Astrocyte (in vitro differentiated cells and primary cell): Measurements from ENCODE around the gene GALNT6. TPM values are rescaled to one million over a fixed set of nuclear protein-coding genes. Genes with fewer than 3 reads are reported as not detected.
"Not testable (repeated sequence)": the region's sequence is repeated elsewhere in the genome, so short reads cannot be mapped to it uniquely, and the experiment has no call there.

Experiments
- DNase-seq: peaks from one replicate; pipeline ENCODE4 v3.0.0-alpha.2; 2010; ENCODE audit warnings: low read depth
- FAIRE-seq: peaks from 2 replicates; lab custom pipeline; 2011; peaks lifted over from hg19 to GRCh38; lab: Jason Lieb, UNC
- H2AFZ ChIP-seq: 2 replicates; pipeline ENCODE4 v1.6.0; 2012; ENCODE audit warnings: low read depth, low read length, inconsistent platforms
- H3K27ac ChIP-seq: 2 replicates; pipeline ENCODE4 v1.5.1; 2011; ENCODE audit warnings: low read depth, low read length, inconsistent platforms
- H3K27me3 ChIP-seq: 2 replicates; pipeline ENCODE4 v1.6.0; 2011; ENCODE audit warnings: low read length, inconsistent platforms; ENCODE audit not compliant: insufficient read depth
- H3K36me3 ChIP-seq: 2 replicates; pipeline ENCODE4 v1.5.1; 2011; ENCODE audit warnings: low read length, inconsistent platforms; ENCODE audit not compliant: insufficient read depth
- H3K4me1 ChIP-seq: 2 replicates; pipeline ENCODE4 v1.5.1; 2011; ENCODE audit warnings: low read length, inconsistent platforms; ENCODE audit not compliant: insufficient read depth
- H3K4me2 ChIP-seq: 2 replicates; pipeline ENCODE4 v1.6.0; 2012; ENCODE audit warnings: low read length, inconsistent platforms
- H3K4me3 ChIP-seq: 2 replicates; pipeline ENCODE4 v1.5.1; 2011; ENCODE audit warnings: low read depth, mild to moderate bottlenecking, low read length, inconsistent platforms; ENCODE audit not compliant: insufficient read depth
- H3K79me2 ChIP-seq: 2 replicates; pipeline ENCODE4 v1.6.0; 2012; ENCODE audit warnings: mild to moderate bottlenecking, low read length, inconsistent platforms; ENCODE audit not compliant: insufficient read depth
- H3K9ac ChIP-seq: 2 replicates; pipeline ENCODE4 v1.6.0; 2012; ENCODE audit warnings: mild to moderate bottlenecking, low read length, inconsistent platforms
- H3K9me3 ChIP-seq: 2 replicates; pipeline ENCODE4 v1.5.1; 2012; ENCODE audit warnings: low read depth, mild to moderate bottlenecking, low read length, inconsistent platforms; ENCODE audit not compliant: insufficient read depth
- H4K20me1 ChIP-seq: 2 replicates; pipeline ENCODE4 v1.6.0; 2012; ENCODE audit warnings: low read length, inconsistent platforms; ENCODE audit not compliant: insufficient read depth
- H3K27ac Mint-ChIP-seq: one replicate; pipeline ENCODE4 v1.8.0; 2021; ENCODE audit warnings: mild to moderate bottlenecking, mixed read lengths; ENCODE audit not compliant: unreplicated experiment
- H3K27me3 Mint-ChIP-seq: one replicate; pipeline ENCODE4 v1.8.0; 2021; ENCODE audit warnings: low read depth, mixed read lengths; ENCODE audit not compliant: unreplicated experiment
- H3K36me3 Mint-ChIP-seq: one replicate; pipeline ENCODE4 v1.8.0; 2021; ENCODE audit warnings: low read depth, mixed read lengths; ENCODE audit not compliant: unreplicated experiment
- H3K4me1 Mint-ChIP-seq: one replicate; pipeline ENCODE4 v1.8.0; 2021; ENCODE audit warnings: low read depth, mixed read lengths; ENCODE audit not compliant: unreplicated experiment
- H3K4me3 Mint-ChIP-seq: one replicate; pipeline ENCODE4 v1.8.0; 2021; ENCODE audit warnings: mild to moderate bottlenecking, moderate library complexity, mixed read lengths; ENCODE audit not compliant: unreplicated experiment
- H3K9me3 Mint-ChIP-seq: one replicate; pipeline ENCODE4 v1.8.0; 2021; ENCODE audit warnings: mild to moderate bottlenecking, mixed read lengths; ENCODE audit not compliant: unreplicated experiment
- CTCF ChIP-seq: IDR thresholded peaks from 2 replicates; pipeline ENCODE4 v1.5.1; 2011; ENCODE audit warnings: low read depth, mild to moderate bottlenecking, inconsistent platforms, low read length, moderate library complexity; ENCODE audit not compliant: insufficient read depth
- EZH2 ChIP-seq: IDR thresholded peaks from 2 replicates; pipeline ENCODE4 v1.6.1; 2012; ENCODE audit warnings: mild to moderate bottlenecking, low read length, inconsistent platforms; ENCODE audit not compliant: insufficient read depth
- total RNA-seq: library from RNA; stranded (reverse); gene quantifications from 2 replicates; pipeline ENCODE4 v1.2.1, GENCODE V29; 2021

The GALNT6 gene
- total RNA-seq, 1 donor from 2014 or later = 13.8 TPM

GRCh38 chr12:51320311-51320694 is 70.9 kb downstream of the GALNT6 start:
- Histone ChIP-seq H3K27me3 (no peaks in the 10 kb centered on the region), H3K36me3 (no peaks in the 10 kb centered on the region), H3K9me3 (no peaks in the 10 kb centered on the region), H2AFZ (no peak overlapping the region), H3K4me2 (no peak overlapping the region), H3K9ac (no peak overlapping the region), H3K79me2 (no peaks in the 10 kb centered on the region), H4K20me1 (no peaks in the 10 kb centered on the region), H3K27ac (no peak overlapping the region), H3K4me1 (no peaks in the 10 kb centered on the region), H3K4me3 (no peak overlapping the region)
- FAIRE-seq (no peak), DNase-seq (no peak)
- peaks cover 2% of the 10 kb centered on the region for H3K27me3 Mint-ChIP-seq
- H3K4me3 Mint-ChIP-seq = no peak overlapping the region
- H3K36me3 Mint-ChIP-seq = no peaks in the 10 kb centered on the region
- H3K27ac Mint-ChIP-seq = no peak overlapping the region
- no peaks in the 10 kb centered on the region for H3K9me3 Mint-ChIP-seq
- peaks cover 6% of the 10 kb centered on the region for H3K4me1 Mint-ChIP-seq
- no peak for TF ChIP-seq EZH2
- no peak for TF ChIP-seq CTCF

GRCh38 chr12:51318846-51319599 is 72.2 kb downstream of the GALNT6 start:
- Mint-ChIP-seq H3K4me1 (peaks cover 6% of the 10 kb centered on the region), H3K36me3 (no peaks in the 10 kb centered on the region), H3K27me3 (peaks cover 2% of the 10 kb centered on the region), H3K4me3 (no peak overlapping the region), H3K27ac (no peak overlapping the region), H3K9me3 (no peaks in the 10 kb centered on the region)
- no peaks in the 10 kb centered on the region for H3K9me3 ChIP-seq
- H3K4me2 ChIP-seq = no peak overlapping the region
- H4K20me1 ChIP-seq = no peaks in the 10 kb centered on the region
- no peaks in the 10 kb centered on the region for H3K27me3 ChIP-seq
- H3K36me3 ChIP-seq = no peaks in the 10 kb centered on the region
- no peak overlapping the region for H3K27ac ChIP-seq
- H2AFZ ChIP-seq = no peak overlapping the region
- DNase-seq = no peak
- no peak for FAIRE-seq
- no peak overlapping the region for H3K9ac ChIP-seq
- TF ChIP-seq EZH2 (no peak), CTCF (no peak)
- H3K4me3 ChIP-seq = no peak overlapping the region
- no peaks in the 10 kb centered on the region for H3K4me1 ChIP-seq
- no peaks in the 10 kb centered on the region for H3K79me2 ChIP-seq

- H3K27me3 ChIP-seq, H3K79me2 ChIP-seq, H3K4me1 Mint-ChIP-seq, H3K4me1 ChIP-seq, H3K27ac Mint-ChIP-seq, H3K36me3 ChIP-seq, FAIRE-seq, H3K4me2 ChIP-seq, H3K9me3 ChIP-seq, H3K9me3 Mint-ChIP-seq, DNase-seq, H2AFZ ChIP-seq, H4K20me1 ChIP-seq, H3K4me3 Mint-ChIP-seq, H3K36me3 Mint-ChIP-seq, H3K27ac ChIP-seq, H3K4me3 ChIP-seq, H3K9ac ChIP-seq, H3K27me3 Mint-ChIP-seq: not testable (repeated sequence)
These were observed 73.0 kb downstream of the GALNT6 start for GRCh38 chr12:51318057-51318806.
